HepG2 (cell line): Measurements from ENCODE around the gene ACYP2.

Experiments
- BRD4 ChIP-seq: sonication (generic); formaldehyde crosslinking; IDR thresholded peaks from 2 replicates; pipeline ENCODE4 v1.4.0; 2020; ENCODE audit warnings: missing genetic modification reagents
- POLR2AphosphoS5 ChIP-seq: IDR thresholded peaks from 2 replicates; pipeline ENCODE4 v1.6.1; 2012; ENCODE audit warnings: low read depth, low read length
- ZNF207 ChIP-seq: fragments of 450-650 bp; IDR thresholded peaks from 2 replicates; pipeline ENCODE4 v1.6.1; 2016; ENCODE audit warnings: antibody characterized with exemption, borderline replicate concordance
- ZNF557 ChIP-seq: sonication (generic); formaldehyde crosslinking; IDR thresholded peaks from 2 replicates; pipeline ENCODE4 v1.4.0; 2020; ENCODE audit warnings: missing genetic modification reagents
- ZNF766 ChIP-seq: sonication (generic); formaldehyde crosslinking; IDR thresholded peaks from 2 replicates; pipeline ENCODE4 v1.5.0; 2020; ENCODE audit warnings: missing genetic modification reagents, borderline replicate concordance
- ZNF776 ChIP-seq: sonication (generic); formaldehyde crosslinking; IDR thresholded peaks from 2 replicates; pipeline ENCODE4 v1.4.0; 2020; ENCODE audit warnings: mild to moderate bottlenecking, missing genetic modification reagents
- TF ChIP-seq, protein P1 (sequence below): sonication (generic); formaldehyde crosslinking; IDR thresholded peaks from 2 replicates; pipeline ENCODE4 v1.8.0; 2022; ENCODE audit warnings: mild to moderate bottlenecking, missing genetic modification reagents, borderline replicate concordance
- TF ChIP-seq, protein P2 (sequence below): sonication (generic); formaldehyde crosslinking; conservative IDR thresholded peaks from 2 replicates; pipeline ENCODE4 v1.4.0; 2020; ENCODE audit warnings: missing genetic modification reagents
- TF ChIP-seq, protein P3 (sequence below): sonication (generic); formaldehyde crosslinking; IDR thresholded peaks from 2 replicates; pipeline ENCODE4 v1.8.1; 2023; ENCODE audit warnings: mild to moderate bottlenecking, missing genetic modification reagents, borderline replicate concordance
- TF ChIP-seq, protein P4 (sequence below): sonication (generic); formaldehyde crosslinking; IDR thresholded peaks from 2 replicates; pipeline ENCODE4 v1.5.0; 2020; ENCODE audit warnings: mild to moderate bottlenecking, missing genetic modification reagents, moderate library complexity
- TF ChIP-seq, protein P5 (sequence below), 2 experiments: sonication (generic) in 1 of 2; formaldehyde crosslinking in 1 of 2; IDR thresholded peaks; 2 replicates each; pipeline versions ENCODE4 v1.5.1 to v1.6.1; 2011 to 2020; ENCODE audit warnings: borderline replicate concordance in 1 of 2, low read depth in 1 of 2, low read length in 1 of 2, mild to moderate bottlenecking in 1 of 2, missing genetic modification reagents in 1 of 2, moderate library complexity in 1 of 2

DNA sequence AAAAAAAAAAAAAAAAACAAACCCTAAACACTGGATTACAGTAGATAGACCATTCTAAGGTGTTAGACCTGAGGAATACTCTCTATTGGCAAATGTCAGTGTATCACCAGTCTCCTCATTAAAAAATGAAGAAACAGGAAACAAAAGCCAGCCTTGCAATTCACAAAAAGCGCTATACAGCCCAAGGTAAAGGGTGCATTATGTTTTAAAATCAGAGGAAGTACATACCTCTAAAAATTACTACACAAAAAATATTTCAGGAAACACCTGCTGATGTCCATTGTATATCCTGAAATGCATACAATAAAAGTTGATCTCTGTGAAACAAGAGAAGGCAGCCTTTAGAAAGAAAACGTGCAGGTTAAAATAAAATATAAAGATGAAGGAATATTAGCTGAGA lies 195.5 kb downstream of the ACYP2 start:
- TF ChIP-seq, protein P1, sequence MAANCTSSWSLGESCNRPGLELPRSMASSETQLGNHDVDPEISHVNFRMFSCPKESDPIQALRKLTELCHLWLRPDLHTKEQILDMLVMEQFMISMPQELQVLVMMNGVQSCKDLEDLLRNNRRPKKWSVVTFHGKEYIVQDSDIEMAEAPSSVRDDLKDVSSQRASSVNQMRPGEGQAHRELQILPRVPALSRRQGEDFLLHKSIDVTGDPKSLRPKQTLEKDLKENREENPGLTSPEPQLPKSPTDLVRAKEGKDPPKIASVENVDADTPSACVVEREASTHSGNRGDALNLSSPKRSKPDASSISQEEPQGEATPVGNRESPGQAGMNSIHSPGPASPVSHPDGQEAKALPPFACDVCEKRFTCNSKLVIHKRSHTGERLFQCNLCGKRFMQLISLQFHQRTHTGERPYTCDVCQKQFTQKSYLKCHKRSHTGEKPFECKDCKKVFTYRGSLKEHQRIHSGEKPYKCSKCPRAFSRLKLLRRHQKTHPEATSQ, result no peak
- no peak for TF ChIP-seq ZNF557
- TF ChIP-seq, protein P2, sequence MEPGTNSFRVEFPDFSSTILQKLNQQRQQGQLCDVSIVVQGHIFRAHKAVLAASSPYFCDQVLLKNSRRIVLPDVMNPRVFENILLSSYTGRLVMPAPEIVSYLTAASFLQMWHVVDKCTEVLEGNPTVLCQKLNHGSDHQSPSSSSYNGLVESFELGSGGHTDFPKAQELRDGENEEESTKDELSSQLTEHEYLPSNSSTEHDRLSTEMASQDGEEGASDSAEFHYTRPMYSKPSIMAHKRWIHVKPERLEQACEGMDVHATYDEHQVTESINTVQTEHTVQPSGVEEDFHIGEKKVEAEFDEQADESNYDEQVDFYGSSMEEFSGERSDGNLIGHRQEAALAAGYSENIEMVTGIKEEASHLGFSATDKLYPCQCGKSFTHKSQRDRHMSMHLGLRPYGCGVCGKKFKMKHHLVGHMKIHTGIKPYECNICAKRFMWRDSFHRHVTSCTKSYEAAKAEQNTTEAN (CRISPR knock-in tag), result no peak
- TF ChIP-seq POLR2AphosphoS5, result no peak
- TF ChIP-seq ZNF776 (CRISPR knock-in tag), result no peak
- TF ChIP-seq, protein P3, sequence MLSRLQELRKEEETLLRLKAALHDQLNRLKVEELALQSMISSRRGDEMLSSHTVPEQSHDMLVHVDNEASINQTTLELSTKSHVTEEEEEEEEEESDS (CRISPR knock-in tag), result no peak
- TF ChIP-seq ZNF207, result no peak
- TF ChIP-seq ZNF766 (CRISPR knock-in tag), result no peak
- no peak for TF ChIP-seq BRD4 (CRISPR knock-in tag)
- TF ChIP-seq, protein P4, sequence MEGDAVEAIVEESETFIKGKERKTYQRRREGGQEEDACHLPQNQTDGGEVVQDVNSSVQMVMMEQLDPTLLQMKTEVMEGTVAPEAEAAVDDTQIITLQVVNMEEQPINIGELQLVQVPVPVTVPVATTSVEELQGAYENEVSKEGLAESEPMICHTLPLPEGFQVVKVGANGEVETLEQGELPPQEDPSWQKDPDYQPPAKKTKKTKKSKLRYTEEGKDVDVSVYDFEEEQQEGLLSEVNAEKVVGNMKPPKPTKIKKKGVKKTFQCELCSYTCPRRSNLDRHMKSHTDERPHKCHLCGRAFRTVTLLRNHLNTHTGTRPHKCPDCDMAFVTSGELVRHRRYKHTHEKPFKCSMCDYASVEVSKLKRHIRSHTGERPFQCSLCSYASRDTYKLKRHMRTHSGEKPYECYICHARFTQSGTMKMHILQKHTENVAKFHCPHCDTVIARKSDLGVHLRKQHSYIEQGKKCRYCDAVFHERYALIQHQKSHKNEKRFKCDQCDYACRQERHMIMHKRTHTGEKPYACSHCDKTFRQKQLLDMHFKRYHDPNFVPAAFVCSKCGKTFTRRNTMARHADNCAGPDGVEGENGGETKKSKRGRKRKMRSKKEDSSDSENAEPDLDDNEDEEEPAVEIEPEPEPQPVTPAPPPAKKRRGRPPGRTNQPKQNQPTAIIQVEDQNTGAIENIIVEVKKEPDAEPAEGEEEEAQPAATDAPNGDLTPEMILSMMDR (CRISPR knock-in tag), result no peak
- TF ChIP-seq, protein P5, sequence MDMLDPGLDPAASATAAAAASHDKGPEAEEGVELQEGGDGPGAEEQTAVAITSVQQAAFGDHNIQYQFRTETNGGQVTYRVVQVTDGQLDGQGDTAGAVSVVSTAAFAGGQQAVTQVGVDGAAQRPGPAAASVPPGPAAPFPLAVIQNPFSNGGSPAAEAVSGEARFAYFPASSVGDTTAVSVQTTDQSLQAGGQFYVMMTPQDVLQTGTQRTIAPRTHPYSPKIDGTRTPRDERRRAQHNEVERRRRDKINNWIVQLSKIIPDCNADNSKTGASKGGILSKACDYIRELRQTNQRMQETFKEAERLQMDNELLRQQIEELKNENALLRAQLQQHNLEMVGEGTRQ (IDR thresholded peaks at IDR 0.05; ENCODE audit: low read depth, low read length), result no peak
- TF ChIP-seq, protein P5 (CRISPR knock-in tag; IDR thresholded peaks at IDR 0.05; ENCODE audit: borderline replicate concordance), result no peak
